ENCODE data around the gene SPTBN1. TPM values are rescaled to one million over a fixed set of nuclear protein-coding genes. Genes with fewer than 3 reads are reported as not detected.

Gene SPTBN1
- total RNA-seq, 4 donors from 2014 or later, result 353 to 606 (median 498) TPM

- 10% methylated on average over 2 of the region's 87 CpGs; no CpG with 5 or more reads in 1 of the 2 donors for WGBS, 2 donors (ENCODE audit: low coverage in 1 of 2)
- peak; percentile 49 for ATAC-seq
- TF ChIP-seq CTCF (IDR thresholded peaks at IDR 0.05) (peak in 2 of 4 experiments; percentile 21 to 33), EP300 (IDR thresholded peaks at IDR 0.05) (no peak), POLR2A (IDR thresholded peaks at IDR 0.05) (no peak)
- Histone ChIP-seq H3K36me3 (no peaks in the 10 kb centered on the region), H3K4me1 (peaks cover 0 to 51% (median 0%) of the 10 kb centered on the region in 3 donors), H3K27me3 (no peaks in the 10 kb centered on the region), H3K4me3 (peak overlapping the region; percentile 93 to 95), H3K9me3 (no peaks in the 10 kb centered on the region), H3K27ac (peak overlapping the region; percentile 95 to 99 (median 98))
These were observed 640 bp downstream of the SPTBN1 start for GRCh38 chr2:54456612-54457322.

GRCh38 chr2:54457323-54458023 lies 1.3 kb downstream of the SPTBN1 start:
- Histone ChIP-seq H3K4me3 (peak overlapping the region; percentile 93 to 95), H3K36me3 (no peaks in the 10 kb centered on the region), H3K9me3 (no peaks in the 10 kb centered on the region), H3K4me1 (peaks cover 0 to 58% (median 0%) of the 10 kb centered on the region in 3 donors), H3K27me3 (no peaks in the 10 kb centered on the region), H3K27ac (peak overlapping the region; percentile 95 to 99 (median 98))
- WGBS, 2 donors (ENCODE audit: low coverage in 1 of 2), result 0 to 3% methylated on average over 8 of the region's 35 CpGs
- ATAC-seq, result no peak
- no peak for TF ChIP-seq EP300 (IDR thresholded peaks at IDR 0.05)

- Histone ChIP-seq H3K4me3 (peak overlapping the region; percentile 93 to 95), H3K27ac (peak overlapping the region; percentile 35 to 99 (median 98)), H3K36me3 (no peaks in the 10 kb centered on the region), H3K27me3 (no peaks in the 10 kb centered on the region), H3K4me1 (peaks cover 0 to 74% (median 5%) of the 10 kb centered on the region in 3 donors), H3K9me3 (no peaks in the 10 kb centered on the region)
- TF ChIP-seq POLR2AphosphoS5 (IDR thresholded peaks at IDR 0.05) (peak; percentile 17), EP300 (IDR thresholded peaks at IDR 0.05) (no peak), POLR2A (IDR thresholded peaks at IDR 0.05) (no peak), CTCF (IDR thresholded peaks at IDR 0.05) (no peak)
- 0 to 5% methylated on average over 1 to 2 of the region's 2 CpGs for WGBS, 2 donors (ENCODE audit: low coverage in 1 of 2)
- no peak for ATAC-seq
These were observed 2.9 kb downstream of the SPTBN1 start for GRCh38 chr2:54459037-54459441.

GRCh38 chr2:54461261-54461660 lies 5.1 kb downstream of the SPTBN1 start:
- TF ChIP-seq POLR2AphosphoS5 (IDR thresholded peaks at IDR 0.05) (peak; percentile 57), CTCF (IDR thresholded peaks at IDR 0.05) (no peak)
- ATAC-seq, result peak; percentile 44
- Histone ChIP-seq H3K27me3 (no peaks in the 10 kb centered on the region), H3K36me3 (no peaks in the 10 kb centered on the region), H3K4me1 (peaks cover 3 to 80% (median 11%) of the 10 kb centered on the region in 3 donors), H3K27ac (peak overlapping the region; percentile 58 to 99 (median 78)), H3K4me3 (no peak overlapping the region), H3K9me3 (no peaks in the 10 kb centered on the region)
- 12 to 28% methylated on average over 4 of the region's 4 CpGs for WGBS, 2 donors (ENCODE audit: low coverage in 1 of 2)

- Histone ChIP-seq H3K4me3 (no peak overlapping the region), H3K4me1 (peaks cover 10 to 97% (median 14%) of the 10 kb centered on the region in 3 donors), H3K27me3 (no peaks in the 10 kb centered on the region), H3K9me3 (no peaks in the 10 kb centered on the region), H3K36me3 (no peaks in the 10 kb centered on the region), H3K27ac (peak overlapping the region in 3 of 4 donors; percentile 18 to 99 (median 98))
- TF ChIP-seq EP300 (IDR thresholded peaks at IDR 0.05), result no peak
- TF ChIP-seq CTCF (IDR thresholded peaks at IDR 0.05), result no peak
- no peak for TF ChIP-seq POLR2A (IDR thresholded peaks at IDR 0.05)
- no peak for TF ChIP-seq POLR2AphosphoS5 (IDR thresholded peaks at IDR 0.05)
- ATAC-seq, result no peak
- 27 to 28% methylated on average over 2 of the region's 2 CpGs for WGBS, 2 donors (ENCODE audit: low coverage in 1 of 2)
These were observed 8.2 kb downstream of the SPTBN1 start for GRCh38 chr2:54464341-54464740.

Data from gastroesophageal sphincter (tissue), 4 donors.